ENCODE data around the gene DEFB132.
A peak's percentile ranks its signal among the peaks of the same experiment; 100 is the strongest.

Gene DEFB132

DNA sequence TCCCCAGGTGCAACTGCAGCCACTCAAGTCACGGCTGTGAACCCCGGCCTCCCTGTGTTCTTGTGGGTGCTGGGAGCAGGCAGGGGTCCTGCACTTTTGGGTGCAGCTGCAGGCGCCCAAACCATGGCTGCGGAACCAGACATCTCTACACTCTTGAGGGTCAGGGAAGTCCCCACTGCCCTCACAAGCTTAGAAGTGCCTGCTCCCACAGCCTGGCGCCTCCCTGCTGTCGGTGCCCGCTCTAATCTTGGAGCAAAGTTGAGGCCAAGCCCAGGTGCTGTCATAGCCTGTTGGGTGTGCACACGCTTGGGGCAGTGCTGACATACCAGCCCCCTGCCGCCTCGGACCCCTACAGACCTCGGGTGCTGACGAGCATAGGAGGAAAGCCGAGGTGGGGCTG is 6.2 kb downstream of the DEFB132 start:
- Histone ChIP-seq H3K9me3 (ENCODE audit: control insufficient read depth in 2 of 2, low read length in 2 of 2) (no peaks in the 10 kb centered on the region), H3K4me1 (ENCODE audit: control insufficient read depth, insufficient read depth, low read length) (peaks cover 7% of the 10 kb centered on the region), H3K36me3 (ENCODE audit: control insufficient read depth in 2 of 2, insufficient read depth in 2 of 2, low read length in 2 of 2) (no peaks in the 10 kb centered on the region), H3K27ac (ENCODE audit: low read length) (no peak overlapping the region), H3K27me3 (ENCODE audit: control insufficient read depth in 1 of 2, insufficient read depth in 2 of 2, low read length in 2 of 2) (peaks cover 0 to 3% of the 10 kb centered on the region in 2 donors), H3K4me3 (ENCODE audit: low read length in 2 of 2) (no peak overlapping the region), H3K9ac (ENCODE audit: low read length in 2 of 2) (no peak overlapping the region)

DNA sequence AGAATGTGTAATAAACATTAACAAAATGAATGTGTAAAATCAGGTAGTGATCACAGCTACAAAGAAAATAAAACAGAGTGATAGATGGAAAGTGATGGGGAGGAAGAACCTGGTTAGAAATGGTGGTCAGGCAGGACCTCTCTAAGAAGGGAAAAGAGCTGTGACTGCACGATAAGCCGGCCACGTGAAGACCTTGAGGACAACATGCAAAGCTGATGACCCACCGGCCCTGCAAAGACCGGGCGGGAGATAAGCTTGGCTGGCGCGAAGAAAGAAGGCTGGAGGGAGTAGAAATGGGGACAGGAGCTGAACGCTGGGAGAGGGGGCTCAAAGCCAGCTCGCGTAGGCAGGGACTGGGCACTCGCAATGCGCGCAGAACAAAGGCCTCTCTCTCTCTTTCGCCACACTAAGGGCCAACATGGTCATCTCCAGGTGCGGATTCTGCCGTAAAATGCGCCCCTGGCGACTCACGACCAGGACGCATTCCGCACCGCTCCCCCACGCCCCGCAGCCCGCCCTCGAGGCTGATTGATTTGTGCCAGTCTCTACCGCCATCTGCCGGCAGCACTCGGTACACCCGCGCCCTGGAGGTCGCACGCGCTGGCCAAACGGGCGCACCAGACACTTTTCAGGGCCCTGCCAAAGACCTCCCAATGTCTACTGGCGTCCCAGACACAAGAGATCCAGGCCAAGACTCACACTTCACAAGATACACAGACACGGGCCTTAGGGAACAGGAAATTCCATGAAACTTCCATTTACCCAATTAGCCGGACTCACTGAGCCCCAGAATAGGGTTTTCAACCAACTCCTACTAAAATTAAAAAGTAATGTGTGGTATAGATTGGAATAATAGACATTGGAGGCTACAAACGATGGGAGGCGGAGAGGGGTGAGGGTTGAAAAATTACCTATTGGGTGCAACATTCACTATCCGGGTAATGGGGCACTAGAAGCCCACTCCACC is 9.4 kb downstream of the DEFB132 start:
- H3K27ac ChIP-seq (ENCODE audit: low read length) = no peak overlapping the region
- H3K4me1 ChIP-seq (ENCODE audit: control insufficient read depth, insufficient read depth, low read length) = peaks cover 7% of the 10 kb centered on the region
- peak overlapping the region; percentile 84 to 86 for H3K4me3 ChIP-seq (ENCODE audit: low read length in 2 of 2)
- H3K9ac ChIP-seq (ENCODE audit: low read length in 2 of 2) = peak overlapping the region; percentile 50 to 58
- no peaks in the 10 kb centered on the region for H3K9me3 ChIP-seq (ENCODE audit: control insufficient read depth in 2 of 2, low read length in 2 of 2)
- H3K27me3 ChIP-seq (ENCODE audit: control insufficient read depth in 1 of 2, insufficient read depth in 2 of 2, low read length in 2 of 2) = no peaks in the 10 kb centered on the region
- H3K36me3 ChIP-seq (ENCODE audit: control insufficient read depth in 2 of 2, insufficient read depth in 2 of 2, low read length in 2 of 2) = no peaks in the 10 kb centered on the region

- peaks cover 7% of the 10 kb centered on the region for H3K4me1 ChIP-seq (ENCODE audit: control insufficient read depth, insufficient read depth, low read length)
- no peak overlapping the region for H3K9ac ChIP-seq (ENCODE audit: low read length in 2 of 2)
- peaks cover 0 to 2% of the 10 kb centered on the region in 2 donors for H3K36me3 ChIP-seq (ENCODE audit: control insufficient read depth in 2 of 2, insufficient read depth in 2 of 2, low read length in 2 of 2)
- H3K27me3 ChIP-seq (ENCODE audit: control insufficient read depth in 1 of 2, insufficient read depth in 2 of 2, low read length in 2 of 2) = no peaks in the 10 kb centered on the region
- H3K9me3 ChIP-seq (ENCODE audit: control insufficient read depth in 2 of 2, low read length in 2 of 2) = no peaks in the 10 kb centered on the region
- no peak overlapping the region for H3K4me3 ChIP-seq (ENCODE audit: low read length in 2 of 2)
- H3K27ac ChIP-seq (ENCODE audit: low read length) = no peak overlapping the region
Measured at GRCh38 chr20:270517-270916, 13.0 kb downstream of the DEFB132 start.

GRCh38 chr20:271069-271468 is 13.5 kb downstream of the DEFB132 start:
- H3K4me1 ChIP-seq (ENCODE audit: control insufficient read depth, insufficient read depth, low read length) = peaks cover 7% of the 10 kb centered on the region
- no peak overlapping the region for H3K9ac ChIP-seq (ENCODE audit: low read length in 2 of 2)
- no peaks in the 10 kb centered on the region for H3K9me3 ChIP-seq (ENCODE audit: control insufficient read depth in 2 of 2, low read length in 2 of 2)
- no peak overlapping the region for H3K27ac ChIP-seq (ENCODE audit: low read length)
- no peak overlapping the region for H3K4me3 ChIP-seq (ENCODE audit: low read length in 2 of 2)
- H3K36me3 ChIP-seq (ENCODE audit: control insufficient read depth in 2 of 2, insufficient read depth in 2 of 2, low read length in 2 of 2) = peaks cover 0 to 2% of the 10 kb centered on the region in 2 donors
- H3K27me3 ChIP-seq (ENCODE audit: control insufficient read depth in 1 of 2, insufficient read depth in 2 of 2, low read length in 2 of 2) = no peaks in the 10 kb centered on the region

DNA sequence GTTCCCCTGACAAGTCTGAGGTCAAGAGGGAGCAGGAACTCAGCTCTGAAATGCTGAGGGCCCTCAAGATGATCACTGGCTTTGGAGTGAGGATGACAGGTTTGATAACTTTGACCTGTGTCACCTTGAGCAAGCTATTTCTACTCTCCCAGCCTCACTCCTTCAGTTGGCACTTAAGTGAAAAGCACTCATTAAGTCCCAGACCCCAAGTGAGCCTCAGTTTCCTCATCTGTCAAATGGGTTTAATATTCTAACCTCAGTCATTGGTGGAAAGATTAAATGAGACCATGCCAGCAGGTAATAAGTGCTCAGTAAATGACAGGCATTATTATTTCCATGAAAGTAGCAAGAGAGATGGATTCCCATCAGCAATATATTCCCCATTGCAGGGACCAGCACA is 14.0 kb downstream of the DEFB132 start:
- Histone ChIP-seq H3K4me1 (ENCODE audit: control insufficient read depth, insufficient read depth, low read length) (peaks cover 4% of the 10 kb centered on the region), H3K27ac (ENCODE audit: low read length) (no peak overlapping the region), H3K9ac (ENCODE audit: low read length in 2 of 2) (no peak overlapping the region), H3K27me3 (ENCODE audit: control insufficient read depth in 1 of 2, insufficient read depth in 2 of 2, low read length in 2 of 2) (no peaks in the 10 kb centered on the region), H3K9me3 (ENCODE audit: control insufficient read depth in 2 of 2, low read length in 2 of 2) (no peaks in the 10 kb centered on the region), H3K36me3 (ENCODE audit: control insufficient read depth in 2 of 2, insufficient read depth in 2 of 2, low read length in 2 of 2) (peaks cover under 1 to 2% of the 10 kb centered on the region in 2 donors), H3K4me3 (ENCODE audit: low read length in 2 of 2) (no peak overlapping the region)

DNA sequence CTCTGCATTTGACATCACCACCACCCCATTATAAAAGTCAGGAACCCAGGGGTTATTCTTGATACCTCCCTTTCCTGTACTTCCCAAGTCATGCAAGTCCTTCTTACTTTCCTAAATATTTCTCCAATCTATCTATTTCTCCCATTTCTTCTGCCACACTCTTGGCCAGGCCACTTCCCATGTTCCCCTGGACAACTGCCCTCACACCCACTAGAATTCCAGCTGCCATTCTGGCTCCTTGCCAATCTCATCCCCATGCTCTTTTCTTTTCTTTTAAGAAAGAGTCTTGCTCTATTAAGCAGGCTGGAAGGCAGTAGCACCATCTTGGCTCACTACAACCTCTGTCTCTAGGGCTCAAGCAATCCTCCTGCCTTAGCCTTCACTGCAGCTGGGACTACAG is 15.2 kb downstream of the DEFB132 start:
- Histone ChIP-seq H3K9ac (ENCODE audit: low read length in 2 of 2) (no peak overlapping the region), H3K4me1 (ENCODE audit: control insufficient read depth, insufficient read depth, low read length) (no peaks in the 10 kb centered on the region), H3K27me3 (ENCODE audit: control insufficient read depth in 1 of 2, insufficient read depth in 2 of 2, low read length in 2 of 2) (no peaks in the 10 kb centered on the region), H3K9me3 (ENCODE audit: control insufficient read depth in 2 of 2, low read length in 2 of 2) (no peaks in the 10 kb centered on the region), H3K36me3 (ENCODE audit: control insufficient read depth in 2 of 2, insufficient read depth in 2 of 2, low read length in 2 of 2) (peaks cover 9 to 10% of the 10 kb centered on the region in 2 donors), H3K4me3 (ENCODE audit: low read length in 2 of 2) (no peak overlapping the region), H3K27ac (ENCODE audit: low read length) (no peak overlapping the region)

GRCh38 chr20:273884-274283 is 16.4 kb downstream of the DEFB132 start:
- Histone ChIP-seq H3K27ac (ENCODE audit: low read length) (no peak overlapping the region), H3K4me3 (ENCODE audit: low read length in 2 of 2) (no peak overlapping the region), H3K4me1 (ENCODE audit: control insufficient read depth, insufficient read depth, low read length) (no peaks in the 10 kb centered on the region), H3K9me3 (ENCODE audit: control insufficient read depth in 2 of 2, low read length in 2 of 2) (no peaks in the 10 kb centered on the region), H3K36me3 (ENCODE audit: control insufficient read depth in 2 of 2, insufficient read depth in 2 of 2, low read length in 2 of 2) (peaks cover 13% of the 10 kb centered on the region in 2 donors), H3K27me3 (ENCODE audit: control insufficient read depth in 1 of 2, insufficient read depth in 2 of 2, low read length in 2 of 2) (no peaks in the 10 kb centered on the region), H3K9ac (ENCODE audit: low read length in 2 of 2) (no peak overlapping the region)

DNA sequence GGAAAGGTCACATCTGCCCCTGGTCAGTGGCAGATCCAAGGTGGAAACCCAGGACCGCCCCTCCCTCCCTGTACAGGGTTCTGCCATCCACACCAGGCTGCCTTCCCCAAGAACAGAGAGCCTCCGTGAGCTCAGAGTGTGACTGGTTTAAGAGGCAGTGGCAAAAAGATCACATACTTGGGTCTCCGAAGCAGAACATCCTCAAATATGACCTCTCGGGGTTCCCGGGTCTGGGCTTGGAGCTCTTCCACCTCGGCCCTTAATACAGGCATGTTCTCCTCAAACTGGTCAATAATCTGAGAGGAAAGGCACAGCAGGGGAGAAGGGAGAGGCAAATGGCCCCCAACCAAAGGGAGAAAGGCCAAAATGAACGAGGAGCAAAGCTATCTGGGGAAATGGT is 18.3 kb downstream of the DEFB132 start:
- no peak overlapping the region for H3K4me3 ChIP-seq (ENCODE audit: low read length in 2 of 2)
- H3K36me3 ChIP-seq (ENCODE audit: control insufficient read depth in 2 of 2, insufficient read depth in 2 of 2, low read length in 2 of 2) = peaks cover 13% of the 10 kb centered on the region in 2 donors
- no peak overlapping the region for H3K9ac ChIP-seq (ENCODE audit: low read length in 2 of 2)
- no peaks in the 10 kb centered on the region for H3K9me3 ChIP-seq (ENCODE audit: control insufficient read depth in 2 of 2, low read length in 2 of 2)
- H3K4me1 ChIP-seq (ENCODE audit: control insufficient read depth, insufficient read depth, low read length) = no peaks in the 10 kb centered on the region
- no peaks in the 10 kb centered on the region for H3K27me3 ChIP-seq (ENCODE audit: control insufficient read depth in 1 of 2, insufficient read depth in 2 of 2, low read length in 2 of 2)
- H3K27ac ChIP-seq (ENCODE audit: low read length) = no peak overlapping the region

DNA sequence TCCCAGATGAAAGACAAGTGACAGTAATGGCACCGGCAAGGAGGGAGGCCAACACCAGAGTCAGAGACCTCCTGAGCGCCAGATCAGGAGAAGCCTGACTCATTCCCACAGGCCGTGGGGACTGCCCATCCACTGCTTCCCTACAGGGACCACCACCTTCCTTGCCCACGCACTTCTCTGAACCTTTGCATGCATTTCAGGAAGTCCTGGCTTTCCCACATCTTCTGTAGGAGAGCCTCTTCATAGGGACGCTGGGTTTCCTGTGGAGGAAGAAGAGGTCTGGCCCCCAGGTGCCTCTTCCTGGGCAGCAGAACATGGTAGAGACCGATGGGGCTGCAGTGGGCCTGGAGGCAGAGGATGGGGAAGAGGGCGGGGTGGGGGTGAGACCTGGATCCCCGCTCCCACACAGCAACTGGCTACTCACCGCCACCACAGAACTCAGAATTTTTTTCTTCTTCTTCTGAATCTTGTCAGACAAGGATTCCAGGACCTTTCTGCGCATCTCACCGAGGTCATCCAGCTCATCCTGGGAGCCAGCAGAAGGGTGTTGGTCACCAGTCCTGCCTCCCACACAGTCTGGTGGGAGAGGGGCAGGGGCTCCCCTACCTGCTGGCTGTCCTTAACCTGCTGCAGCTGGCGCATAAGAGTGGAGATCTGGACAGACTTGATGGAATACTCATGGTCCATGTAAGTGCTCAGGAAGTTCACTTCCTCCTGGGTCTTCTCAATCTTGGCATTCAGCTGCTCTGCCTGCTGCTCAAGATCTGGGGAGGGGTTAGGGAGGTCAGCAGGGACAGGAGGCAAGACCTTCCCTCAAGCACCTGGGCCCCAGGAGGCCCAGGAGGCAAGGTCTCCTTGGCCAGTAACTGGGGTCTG is 19.3 kb downstream of the DEFB132 start:
- Histone ChIP-seq H3K4me1 (ENCODE audit: control insufficient read depth, insufficient read depth, low read length) (no peaks in the 10 kb centered on the region), H3K4me3 (ENCODE audit: low read length in 2 of 2) (no peak overlapping the region), H3K27ac (ENCODE audit: low read length) (no peak overlapping the region), H3K36me3 (ENCODE audit: control insufficient read depth in 2 of 2, insufficient read depth in 2 of 2, low read length in 2 of 2) (peaks cover 13 to 17% of the 10 kb centered on the region in 2 donors), H3K27me3 (ENCODE audit: control insufficient read depth in 1 of 2, insufficient read depth in 2 of 2, low read length in 2 of 2) (no peaks in the 10 kb centered on the region), H3K9ac (ENCODE audit: low read length in 2 of 2) (no peak overlapping the region), H3K9me3 (ENCODE audit: control insufficient read depth in 2 of 2, low read length in 2 of 2) (no peaks in the 10 kb centered on the region)

DNA sequence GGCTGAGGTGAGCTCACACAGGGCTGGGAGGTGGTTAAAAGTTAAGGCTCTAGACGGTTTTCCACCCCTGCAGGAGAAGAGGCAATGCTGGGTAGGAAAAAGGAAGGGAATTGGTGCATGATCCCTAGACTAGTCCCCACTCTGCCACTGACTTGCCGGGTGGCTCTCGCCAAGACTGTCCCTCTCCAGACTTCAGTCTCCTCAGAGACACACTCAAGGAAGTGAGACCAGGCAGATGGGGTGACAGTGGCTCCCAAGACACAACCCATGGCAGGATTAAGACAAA is 19.9 kb downstream of the DEFB132 start:
- Histone ChIP-seq H3K9me3 (ENCODE audit: control insufficient read depth in 2 of 2, low read length in 2 of 2) (no peaks in the 10 kb centered on the region), H3K36me3 (ENCODE audit: control insufficient read depth in 2 of 2, insufficient read depth in 2 of 2, low read length in 2 of 2) (peaks cover 13 to 17% of the 10 kb centered on the region in 2 donors), H3K4me1 (ENCODE audit: control insufficient read depth, insufficient read depth, low read length) (no peaks in the 10 kb centered on the region), H3K4me3 (ENCODE audit: low read length in 2 of 2) (no peak overlapping the region), H3K27ac (ENCODE audit: low read length) (no peak overlapping the region), H3K27me3 (ENCODE audit: control insufficient read depth in 1 of 2, insufficient read depth in 2 of 2, low read length in 2 of 2) (no peaks in the 10 kb centered on the region), H3K9ac (ENCODE audit: low read length in 2 of 2) (no peak overlapping the region)
